HT1080 (cell line): ENCODE results near the gene APOO. TPM values are rescaled to one million over a fixed set of nuclear protein-coding genes. Genes with fewer than 3 reads are reported as not detected.

Experiments used
- DNase-seq: peaks from one replicate; pipeline ENCODE4 v3.0.0-alpha.2; 2015; ENCODE audit warnings: low read depth
- total RNA-seq: library from RNA; depleted of rRNA; stranded (reverse); fragments of >200 nt; shearing (Covaris generic); gene quantifications from 2 replicates; pipeline ENCODE4 v1.2.3, GENCODE V29; 2014; rRNA removed

The APOO gene
- total RNA-seq, 1 experiment from 2014 or later, result 27.7 TPM

DNA sequence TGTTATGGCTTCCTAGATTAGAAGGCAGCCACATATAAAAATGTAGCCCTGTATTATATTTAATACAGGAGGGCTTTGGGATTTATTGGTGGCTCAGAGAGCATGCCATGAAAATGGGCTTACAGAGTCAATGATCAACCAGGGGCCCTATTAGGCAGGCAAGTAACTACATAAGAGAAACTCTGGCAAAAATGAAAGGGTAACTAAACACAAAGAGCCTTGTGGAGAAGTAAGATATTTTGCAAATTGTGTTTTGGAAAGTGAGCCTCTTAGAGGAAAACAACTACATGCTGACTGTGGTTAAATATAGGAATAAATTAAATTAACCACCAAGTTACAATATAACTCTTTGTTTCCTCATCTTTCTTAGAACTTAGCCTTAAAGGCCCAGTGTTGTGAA is 119.2 kb downstream of the APOO start:
- DNase-seq, result no peak

DNA sequence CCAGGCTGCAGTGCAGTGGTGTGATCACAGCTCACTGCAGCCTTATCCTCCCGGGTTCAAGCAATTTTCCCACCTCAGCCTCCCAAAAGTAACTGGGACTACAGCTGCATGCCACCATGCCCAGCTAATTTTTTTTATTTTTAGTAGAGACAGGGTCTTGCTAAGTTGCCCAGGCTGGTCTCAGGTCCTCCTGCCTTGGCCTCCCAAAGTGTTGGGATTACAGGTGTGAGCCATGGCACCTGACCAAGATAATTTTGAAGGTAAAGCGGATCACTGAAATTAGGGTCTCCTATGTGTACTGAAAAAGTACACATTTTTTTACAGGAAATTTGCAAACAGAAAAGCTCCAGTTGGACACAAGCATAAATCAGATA is 120.0 kb downstream of the APOO start:
- no peak for DNase-seq

DNA sequence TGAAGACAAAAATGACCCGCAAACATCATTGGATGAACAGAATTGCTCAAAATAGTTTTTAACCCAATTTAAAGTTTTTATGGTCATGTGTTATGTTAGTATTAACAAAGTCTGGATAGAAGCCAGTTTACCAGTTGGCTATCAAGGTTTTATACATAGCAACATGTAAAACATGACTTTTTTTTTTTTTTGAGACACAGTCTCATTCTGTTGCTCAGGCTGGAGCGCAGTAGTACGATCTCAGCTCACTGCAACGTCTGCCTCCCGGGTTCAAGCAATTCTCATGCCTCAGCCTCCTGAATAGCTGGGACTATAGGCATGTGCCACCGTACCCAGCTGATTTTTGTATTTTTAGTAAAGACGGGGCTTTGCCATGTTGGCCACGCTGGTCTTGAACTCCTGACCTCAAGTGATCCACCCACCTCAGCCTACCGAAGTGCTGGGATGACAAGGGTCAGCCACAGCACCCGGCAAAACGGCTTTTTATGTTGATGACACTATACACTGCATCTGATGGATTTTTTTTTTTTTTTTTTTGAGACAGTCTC is 121.4 kb downstream of the APOO start:
- no peak for DNase-seq

DNA sequence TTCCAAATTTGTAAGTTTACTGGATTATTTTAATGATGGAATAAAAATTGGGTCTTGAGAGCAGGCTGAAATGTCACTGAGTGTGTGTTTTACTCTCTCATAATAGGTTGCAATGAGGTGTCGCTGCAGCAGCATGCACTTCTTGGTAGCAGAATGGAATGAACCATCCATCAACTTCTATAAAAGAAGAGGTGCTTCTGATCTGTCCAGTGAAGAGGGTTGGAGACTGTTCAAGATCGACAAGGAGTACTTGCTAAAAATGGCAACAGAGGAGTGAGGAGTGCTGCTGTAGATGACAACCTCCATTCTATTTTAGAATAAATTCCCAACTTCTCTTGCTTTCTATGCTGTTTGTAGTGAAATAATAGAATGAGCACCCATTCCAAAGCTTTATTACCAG is 122.2 kb downstream of the APOO start:
- DNase-seq, result no peak

DNA sequence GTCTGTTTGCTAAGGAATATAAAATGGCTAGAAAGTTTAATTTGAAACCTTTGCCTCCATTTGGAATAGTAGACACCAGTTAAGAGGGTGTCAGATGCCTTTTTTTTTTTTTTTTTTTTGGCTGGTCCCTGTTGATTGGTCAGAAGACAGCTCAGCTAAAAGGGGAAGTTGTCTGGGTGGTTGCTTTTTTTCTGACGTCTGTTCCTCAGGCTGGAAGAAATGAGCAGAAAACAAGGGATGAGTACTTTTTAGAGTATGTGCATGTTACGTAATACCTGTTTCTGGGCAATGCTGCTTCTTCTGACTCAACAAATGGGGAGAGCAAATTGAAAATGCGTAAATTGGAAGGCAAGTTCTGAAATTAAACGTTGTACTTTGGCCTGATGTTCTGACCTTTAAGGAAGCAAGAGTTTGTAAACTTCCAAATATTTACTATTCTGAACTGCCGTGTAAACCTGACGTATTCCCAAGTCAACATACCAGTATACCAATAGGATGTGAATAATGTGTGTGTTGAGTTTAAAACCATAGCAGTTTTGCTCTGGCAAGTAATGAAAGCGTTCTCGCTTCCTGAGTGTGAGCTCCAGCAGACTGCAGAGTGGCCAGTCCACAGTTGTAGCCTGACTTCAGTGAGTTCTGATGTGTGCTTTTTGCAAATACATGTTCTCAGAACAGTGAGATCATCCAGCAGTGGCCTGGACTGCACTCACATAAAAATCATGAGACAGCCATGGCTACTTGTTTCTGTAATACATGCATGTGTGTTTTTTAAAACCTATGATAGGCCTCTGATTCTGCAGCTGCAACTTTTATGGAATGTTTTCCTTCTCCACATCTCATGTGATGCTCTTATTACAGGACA is 123.0 kb downstream of the APOO start:
- peak; percentile 73 for DNase-seq

DNA sequence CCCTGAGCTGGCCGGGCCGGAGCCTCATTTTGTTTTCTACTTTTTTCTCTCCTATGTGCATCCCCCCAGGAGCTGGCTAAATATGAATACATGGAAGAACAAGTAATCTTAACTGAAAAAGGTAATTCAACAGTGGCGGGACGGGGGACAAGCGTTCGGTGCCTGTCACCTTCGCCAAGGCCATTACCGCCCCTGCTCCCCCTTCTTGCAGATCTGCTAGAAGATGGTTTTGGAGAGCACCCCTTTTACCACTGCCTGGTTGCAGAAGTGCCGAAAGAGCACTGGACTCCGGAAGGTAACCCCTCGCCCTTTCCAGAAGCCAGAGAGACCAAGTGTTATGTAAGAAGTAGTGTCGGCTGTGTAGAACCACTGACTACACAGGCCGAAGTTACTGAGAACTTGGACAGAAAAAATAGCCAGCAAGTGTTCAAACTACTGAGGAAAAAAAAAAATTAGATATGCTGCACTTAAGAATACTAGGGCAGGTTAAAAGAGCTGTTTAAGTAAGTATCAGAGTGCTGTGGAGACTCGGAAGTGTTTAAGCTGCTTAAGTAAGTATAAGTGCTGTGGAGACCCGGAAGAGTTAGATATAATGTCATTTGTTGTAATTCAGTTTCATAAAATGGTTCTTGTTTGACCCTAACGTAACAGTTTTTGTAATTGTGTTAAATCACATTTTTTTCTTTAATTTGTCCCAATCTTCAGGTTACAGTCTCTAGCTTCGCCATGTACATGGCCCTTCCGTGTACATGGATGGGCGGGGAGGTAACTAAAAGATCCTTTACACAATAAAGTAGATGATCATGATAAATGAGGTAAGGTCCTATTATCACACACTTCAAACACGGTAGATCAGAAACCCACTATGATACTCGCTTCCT is 123.9 kb downstream of the APOO start:
- no peak for DNase-seq

Other genes starting within 250 kb of the APOO start
- gene PRDX4, start 240.4 kb downstream of the APOO start, total RNA-seq, result 113 and 158 TPM in 2 replicates
- 44.6 and 48.1 TPM in 2 replicates for gene ACOT9, start 164.7 kb downstream of the APOO start, total RNA-seq
- gene SAT1, start 124.8 kb downstream of the APOO start, total RNA-seq, result 26.0 and 31.9 TPM in 2 replicates
- gene CXorf58, start 68 bp upstream of the APOO start, total RNA-seq, result 0.07 TPM in 1 of 2 replicates, not detected in the other
- 8.4 and 8.5 TPM in 2 replicates for gene KLHL15, start 119.2 kb upstream of the APOO start, total RNA-seq
- 186 and 212 TPM in 2 replicates for gene EIF2S3, start 147.0 kb upstream of the APOO start, total RNA-seq
- gene ZFX, start 241.8 kb upstream of the APOO start, total RNA-seq, result 15.0 and 17.7 TPM in 2 replicates